K562 (cell line): ENCODE data around the gene ZNF792. TPM values are rescaled to one million over a fixed set of nuclear protein-coding genes. Genes with fewer than 3 reads are reported as not detected.
A peak's percentile ranks its signal among the peaks of the same experiment; 100 is the strongest.

Experiments
- ATAC-seq: fragments of 200-7000 bp; cut with Tn5 transposase; 3 replicates; pipeline ENCODE4 v1.9.1; 2020; ENCODE audit warnings: moderate library complexity
- BruUV-seq: library from RNA; stranded (reverse); fragments of 400-500 nt; replicated peaks from 2 replicates; lab custom pipeline; 2021; lab: Mats Ljungman, UMichigan
- CTCF ChIA-PET: fragments of 300-600 bp; formaldehyde crosslinking; extraction: SDS; loops from one replicate; lab custom pipeline; 2021; ENCODE audit warnings: low intra/inter-chr PET ratio; lab: Yijun Ruan, JAX
- POLR2A ChIA-PET: fragments of 300-600, 350-650 bp; sonication (Branson Sonifier 250); formaldehyde crosslinking; extraction: SDS; loops from one replicate; lab custom pipeline; 2021; ENCODE audit warnings: antibody characterized with exemption, inconsistent platforms; lab: Yijun Ruan, JAX
- DNase-seq, 4 experiments: peaks; one replicate each; pipeline versions ENCODE4 v3.0.0 to v3.0.0-alpha.2; 2011 to 2018; ENCODE audit warnings: low spot score in 3 of 4, mixed read lengths in 3 of 4; ENCODE audit errors: extremely low read depth in 1 of 4
- FAIRE-seq: peaks from 2 replicates; lab custom pipeline; 2011; peaks lifted over from hg19 to GRCh38; lab: Jason Lieb, UNC
- H2AFZ ChIP-seq: 2 replicates; pipeline ENCODE4 v1.6.0; 2011; ENCODE audit warnings: low read depth, low read length, control low read depth, inconsistent platforms
- H3K27ac ChIP-seq: fragments of 200-600 bp; 3 replicates; pipeline ENCODE4 v1.8.0; 2011; ENCODE audit warnings: low read depth, mild to moderate bottlenecking, control low read depth, inconsistent platforms, low read length, moderate library complexity, mixed read lengths; ENCODE audit errors: extremely low read depth
- H3K27me3 ChIP-seq, 2 experiments: fragments of 300-600 bp in 1 of 2; 2 replicates in 1 of 2; 3 replicates in 1 of 2; pipeline versions ENCODE4 v1.6.0 to v1.8.0; 2011; ENCODE audit warnings: inconsistent platforms in 2 of 2, low read length in 2 of 2, mild to moderate bottlenecking in 1 of 2, mixed read lengths in 1 of 2, moderate library complexity in 1 of 2; ENCODE audit not compliant: control insufficient read depth in 2 of 2, insufficient read depth in 2 of 2
- H3K36me3 ChIP-seq: fragments of 300-600 bp; 3 replicates; pipeline ENCODE4 v1.8.0; 2011; ENCODE audit warnings: mild to moderate bottlenecking, low read length, inconsistent platforms; ENCODE audit not compliant: control insufficient read depth, insufficient read depth
- H3K4me1 ChIP-seq, 2 experiments: fragments of 200-600 bp in 1 of 2; replicated peaks in 1 of 2; 2 replicates in 1 of 2; 3 replicates in 1 of 2; pipeline versions ENCODE4 v1.5.1 to v1.8.0; 2011; ENCODE audit warnings: inconsistent platforms in 2 of 2, low read length in 2 of 2, mild to moderate bottlenecking in 1 of 2, mixed read lengths in 1 of 2, moderate library complexity in 1 of 2; ENCODE audit not compliant: control insufficient read depth in 2 of 2, insufficient read depth in 2 of 2
- H3K4me2 ChIP-seq: 2 replicates; pipeline ENCODE4 v1.6.1; 2011; ENCODE audit warnings: low read length, control low read depth, inconsistent platforms, mixed read lengths; ENCODE audit not compliant: insufficient read depth
- H3K4me3 ChIP-seq: fragments of 200-600 bp; sonication (generic), shearing (Covaris generic); 2 replicates; pipeline ENCODE4 v1.5.1; 2016; ENCODE audit warnings: control low read depth, inconsistent platforms
- H3K79me2 ChIP-seq: fragments of 200-600 bp; 3 replicates; pipeline ENCODE4 v1.8.0; 2011; ENCODE audit warnings: low read length, inconsistent platforms; ENCODE audit not compliant: control insufficient read depth, insufficient read depth
- H3K9ac ChIP-seq, 2 experiments: 2 replicates each; pipeline versions ENCODE4 v1.6.0 to v1.6.1; 2011; ENCODE audit warnings: low read depth in 2 of 2, low read length in 2 of 2, control low read depth in 1 of 2, inconsistent platforms in 1 of 2, mild to moderate bottlenecking in 1 of 2, mixed read lengths in 1 of 2; ENCODE audit not compliant: insufficient read depth in 1 of 2
- H3K9me1 ChIP-seq: one replicate; pipeline ENCODE4 v1.6.0; 2011; ENCODE audit warnings: inconsistent platforms, mild to moderate bottlenecking, low read length, moderate library complexity; ENCODE audit not compliant: control insufficient read depth, insufficient read depth
- H3K9me3 ChIP-seq: replicated peaks from 2 replicates; pipeline ENCODE4 v1.5.1; 2011; ENCODE audit warnings: low read depth, low read length, inconsistent platforms; ENCODE audit not compliant: control insufficient read depth, insufficient read depth
- H4K20me1 ChIP-seq: replicated peaks from 2 replicates; pipeline ENCODE4 v1.6.1; 2011; ENCODE audit warnings: low read length, inconsistent platforms, mixed read lengths; ENCODE audit not compliant: control insufficient read depth, insufficient read depth
- HCFC1 ChIP-seq: IDR thresholded peaks from 2 replicates; pipeline ENCODE4 v1.6.1; 2012; ENCODE audit warnings: low read depth, low read length, improper control_type of control experiment
- HMGXB4 ChIP-seq: sonication (generic); formaldehyde crosslinking; IDR thresholded peaks from 2 replicates; pipeline ENCODE4 v1.8.1; 2023; ENCODE audit warnings: mild to moderate bottlenecking, missing genetic modification reagents
- NONO ChIP-seq, 2 experiments: fragments of 200-400 bp in 1 of 2; fragments of 450-650 bp in 1 of 2; formaldehyde crosslinking in 1 of 2; IDR thresholded peaks; 2 replicates each; pipeline ENCODE4 v1.6.1; 2017; ENCODE audit warnings: low read depth in 2 of 2, mild to moderate bottlenecking in 2 of 2, moderate library complexity in 2 of 2, low read length in 1 of 2
- PBX2 ChIP-seq, 2 experiments: IDR thresholded peaks in 1 of 2; conservative IDR thresholded peaks in 1 of 2; 2 replicates each; pipeline ENCODE4 v1.6.1; 2016; ENCODE audit warnings: low read depth in 2 of 2, mild to moderate bottlenecking in 1 of 2, missing compliant biosample characterization in 1 of 2, missing genetic modification characterization in 1 of 2, moderate library complexity in 1 of 2
- PML ChIP-seq: IDR thresholded peaks from 2 replicates; pipeline ENCODE4 v1.6.1; 2012; ENCODE audit warnings: low read length, inconsistent platforms
- POLR2B ChIP-seq: fragments of 450-650 bp; IDR thresholded peaks from 2 replicates; pipeline ENCODE4 v1.6.1; 2018; ENCODE audit warnings: low read depth; ENCODE audit not compliant: partially characterized antibody
- ZBTB12 ChIP-seq: fragments of 250-450 bp; sonication (Bioruptor Pico); IDR thresholded peaks from 2 replicates; pipeline ENCODE4 v1.4.0; 2020
- ZBTB34 ChIP-seq: fragments of 250-450 bp; sonication (Bioruptor Pico); IDR thresholded peaks from 2 replicates; pipeline ENCODE4 v1.8.0; 2021; ENCODE audit warnings: mild to moderate bottlenecking, moderate library complexity
- ZNF143 ChIP-seq: sonication (generic); formaldehyde crosslinking; IDR thresholded peaks from 2 replicates; pipeline ENCODE4 v1.9.0; 2022; ENCODE audit warnings: mild to moderate bottlenecking, missing genetic modification reagents
- ZNF175 ChIP-seq: fragments of 200-800 bp; sonication (Bioruptor generic); IDR thresholded peaks from 2 replicates; pipeline ENCODE4 v1.6.1; 2016; ENCODE audit warnings: low read depth, mild to moderate bottlenecking, missing genetic modification characterization, missing compliant biosample characterization
- ZNF184 ChIP-seq: sonication (generic); formaldehyde crosslinking; IDR thresholded peaks from 2 replicates; pipeline ENCODE4 v1.5.0; 2020; ENCODE audit warnings: missing genetic modification reagents
- ZNF57 ChIP-seq: fragments of 450-650 bp; formaldehyde crosslinking; IDR thresholded peaks from 2 replicates; pipeline ENCODE4 v1.4.0; 2020; ENCODE audit warnings: mild to moderate bottlenecking, moderate library complexity
- ZNF589 ChIP-seq: fragments of 200-800 bp; sonication (Bioruptor generic); IDR thresholded peaks from 2 replicates; pipeline ENCODE4 v1.6.1; 2016; ENCODE audit warnings: low read depth, missing genetic modification characterization, missing compliant biosample characterization
- WGBS: fragments of 100-300 bp; shearing (Covaris generic); methylation state at CpG from one replicate; pipeline ENCODE4 v1.1.6; 2016; ENCODE audit warnings: low coverage, mixed read lengths; ENCODE audit not compliant: insufficient coverage; ENCODE audit errors: missing lambda C conversion rate; 5-methylcytosine and 5-hydroxymethylcytosine counted together
- in situ Hi-C: fragments of 300-500 bp; cut with MboI; formaldehyde crosslinking; loops from 4 replicates; pipeline ENCODE4 v1.15.0; 2018; ENCODE audit warnings: inconsistent platforms, mixed read lengths
- intact Hi-C: fragments of 100-400 bp; cut with micrococcal nuclease; formaldehyde crosslinking; loops from 2 replicates; pipeline ENCODE4 v1.14.2; 2022
- polyA plus RNA-seq, 8 experiments: library from polyadenylated mRNA; depleted of rRNA in 4 of 8; stranded (reverse) in 5 of 8; unstranded in 3 of 8; fragments of >200 nt; fragmentation: Nextera tagmentation in 2 of 8; fragmentation: Illumina TruSeq in 1 of 8; extraction: Ambion mirVana in 2 of 8; extraction: Trizol in 1 of 8; gene quantifications; 2 replicates each; pipeline versions ENCODE4 v1.2.1 to v1.2.3, GENCODE V29; 2011 to 2014; ENCODE audit warnings: inconsistent platforms in 1 of 8, missing spikeins in 1 of 8
- total RNA-seq, 7 experiments: library from RNA; depleted of rRNA in 6 of 7; stranded (reverse); fragments of >200 nt in 6 of 7; fragmentation: Illumina TruSeq in 2 of 7; extraction: Trizol in 2 of 7; gene quantifications; 2 replicates each; pipeline versions ENCODE4 v1.2.1 to v1.2.3, GENCODE V29; 2011 to 2021; ENCODE audit warnings: low replicate concordance in 1 of 7

Gene ZNF792
- total and polyA plus RNA-seq, 9 of the 15 experiments (the other 6 are each of a cell fraction or from before 2014, with no cell fraction given) = 3.3 to 16.5 (median 10.4) TPM

GRCh38 chr19:35000338-35000646 is 36.3 kb upstream of the ZNF792 start:
- Histone ChIP-seq H4K20me1 (peaks cover 6% of the 10 kb centered on the region), H2AFZ (no peak overlapping the region), H3K9me3 (no peaks in the 10 kb centered on the region), H3K27ac (peak overlapping the region; percentile 80), H3K27me3 (no peaks in the 10 kb centered on the region), H3K4me1 (peaks cover 27 to 55% of the 10 kb centered on the region in 2 experiments), H3K79me2 (peaks cover 54% of the 10 kb centered on the region), H3K9me1 (no peaks in the 10 kb centered on the region), H3K9ac (peak overlapping the region; percentile 70 to 95; a peak in 3 of 4 replicates), H3K4me3 (peak overlapping the region; percentile 77), H3K4me2 (peak overlapping the region; percentile 93; the same call in 1 of the 2 replicates), H3K36me3 (peaks cover 31% of the 10 kb centered on the region; the same call in 2 of the 3 replicates)
- POLR2A ChIA-PET = interaction anchor here (0.6 to 2.2 kb wide), 4 partner anchors 10 to 359 kb away, joined by 3 to 9 read pairs (median 4); no protein-coding TSS in a partner anchor
- 0% methylated on average over 1 of the region's 37 CpGs for WGBS
- DNase-seq (no peak), FAIRE-seq (no peak), ATAC-seq (no peak)
- CTCF ChIA-PET = no interaction called here
- in situ Hi-C loops (no loop called here), intact Hi-C loops (no loop called here)
- no TSS peak for BruUV-seq
- TF ChIP-seq ZNF175 (CRISPR knock-in tag) = no peak
- TF ChIP-seq ZNF184 (CRISPR knock-in tag) = no peak
- no peak for TF ChIP-seq HMGXB4 (CRISPR knock-in tag)
- 0 out of 4 replicates have a peak, but pooled peaks of 1 of the 2 experiments have one; percentile 43 for TF ChIP-seq NONO (IDR thresholded peaks at IDR 0.05; ENCODE audit: low read depth in 2 of 2, low read length in 1 of 2)
- no peak for TF ChIP-seq ZNF143
- TF ChIP-seq POLR2B = no peak
- TF ChIP-seq ZBTB12 (CRISPR knock-in tag) = no peak
- TF ChIP-seq PBX2 (CRISPR knock-in tag; IDR thresholded peaks at IDR 0.05; ENCODE audit: low read depth) = no peak
- no peak for TF ChIP-seq PBX2 (tag; conservative IDR thresholded peaks at IDR 0.05; ENCODE audit: low read depth)
- no peak for TF ChIP-seq ZNF57
- TF ChIP-seq HCFC1 = no peak
- no peak for TF ChIP-seq ZNF589 (CRISPR knock-in tag)
- TF ChIP-seq PML = peak; percentile 6; the same call in 1 of the 2 replicates
- TF ChIP-seq ZBTB34 = no peak
